ENCODE measurements around the gene REG3G.
A peak's percentile ranks its signal among the peaks of the same experiment; 100 is the strongest.

REG3G gene

DNA sequence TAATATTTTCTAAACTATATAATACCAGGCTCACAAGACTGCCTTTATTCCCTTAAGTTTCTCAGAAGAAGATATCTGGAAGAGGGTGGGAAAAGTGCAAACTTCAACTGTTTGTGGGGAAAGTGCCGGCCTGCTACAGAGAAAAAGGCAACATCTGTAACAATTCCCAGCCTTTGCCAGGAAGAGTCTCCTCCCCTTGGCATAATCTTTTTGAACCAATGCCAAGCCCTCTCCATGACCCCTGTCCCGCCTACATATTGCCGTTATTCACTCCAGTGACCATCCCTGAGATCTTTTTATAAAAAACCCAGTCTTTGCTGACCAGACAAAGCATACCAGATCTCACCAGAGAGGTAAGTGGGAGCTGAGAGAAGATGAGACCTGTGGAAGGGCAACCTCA lies at the start of gene REG3G:
TSS of gene REG3G (plus strand) at position 282 of the 400 bp plus-strand sequence. CDS start 392 bp downstream, outside the sequence.
- no peak for DNase-seq
- in situ Hi-C loops (cut with MboI; ENCODE audit: low pct_unique_long_range_greater_than_20kb, low sequenced_read_pairs) = no loop called here

DNA sequence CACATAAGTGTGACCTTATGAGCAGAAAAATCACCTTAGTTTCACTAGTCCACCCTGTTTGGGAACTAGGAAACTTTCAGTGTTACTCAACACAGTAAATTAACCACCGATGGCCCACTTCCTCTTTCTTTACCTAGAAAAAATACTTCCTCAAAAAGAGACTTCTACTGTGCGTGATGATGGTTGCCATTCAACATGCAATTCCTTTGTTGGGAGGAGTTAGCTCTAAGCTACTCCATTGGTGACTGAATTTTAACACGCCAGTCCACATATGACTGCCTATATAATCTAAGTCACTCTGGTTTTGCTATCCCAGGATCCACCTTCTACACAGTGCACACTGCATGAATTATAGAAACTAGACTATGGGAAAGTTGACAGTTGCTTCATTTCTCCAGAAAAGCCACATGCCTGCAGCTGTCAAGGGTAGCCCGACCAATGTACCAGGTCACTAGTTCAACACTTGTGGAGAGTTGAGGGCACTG lies 47.8 kb upstream of the REG3G start:
- in situ Hi-C loops (cut with MboI; ENCODE audit: low pct_unique_long_range_greater_than_20kb, low sequenced_read_pairs) = no loop called here

DNA sequence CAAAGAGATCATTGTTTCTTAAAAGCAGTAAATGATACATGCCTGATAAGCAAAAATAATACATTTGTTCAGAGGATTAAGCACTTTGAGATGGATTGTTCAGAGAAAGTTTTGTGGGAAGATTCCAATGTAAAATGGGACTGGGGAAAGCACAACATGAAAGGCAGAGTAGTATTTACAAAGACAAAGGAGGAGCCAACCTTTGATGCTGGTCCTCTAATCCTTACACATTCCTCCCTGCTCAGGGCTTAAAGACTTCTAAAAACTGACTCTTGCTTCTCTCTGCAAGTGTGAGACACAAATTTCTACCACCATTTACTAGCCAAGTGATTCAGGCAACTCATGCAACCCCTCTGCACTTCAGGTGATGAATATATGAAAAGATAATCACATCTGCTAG lies 47.2 kb upstream of the REG3G start:
- in situ Hi-C loops (cut with MboI; ENCODE audit: low pct_unique_long_range_greater_than_20kb, low sequenced_read_pairs) = no loop called here
- no peak for DNase-seq

More for the DNA sequence above, 47.8 kb upstream of the REG3G start:
- DNase-seq = peak; percentile 88

DNA sequence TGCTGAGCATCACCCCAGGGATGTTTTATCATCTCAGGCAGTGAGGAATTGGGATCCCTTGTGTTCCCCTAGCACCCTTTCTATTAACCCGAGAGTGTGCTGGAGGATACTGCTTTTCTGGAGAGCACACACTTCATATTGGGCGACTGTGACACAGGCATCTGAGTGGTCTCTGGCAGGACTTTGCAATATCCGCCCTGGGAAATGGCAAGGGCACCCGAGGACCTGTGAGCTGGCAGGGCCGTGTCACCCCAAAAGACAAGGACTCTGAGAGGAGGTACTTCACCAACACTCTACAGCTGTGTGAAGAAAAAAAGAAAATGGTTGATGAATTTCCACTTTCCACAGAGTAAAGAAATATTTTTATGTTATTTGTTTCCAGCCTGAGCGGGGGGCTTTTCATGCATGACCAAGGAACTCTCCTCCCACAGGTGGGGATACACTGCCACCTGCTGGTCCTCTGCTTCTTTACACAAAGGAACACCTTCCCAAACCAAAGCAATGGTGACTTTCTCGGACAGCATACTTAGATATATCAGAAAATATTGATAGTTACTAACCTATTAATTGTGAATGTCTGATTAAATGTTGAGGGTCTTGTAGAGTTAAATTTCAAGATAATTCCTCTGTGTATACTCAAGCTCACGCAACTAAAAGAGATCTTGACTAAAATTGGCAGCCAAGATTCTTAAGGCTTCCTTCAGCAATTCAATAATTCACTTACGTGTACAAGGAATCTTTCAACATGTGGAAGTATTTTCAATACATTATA lies 45.9 kb upstream of the REG3G start:
- in situ Hi-C loops (cut with MboI; ENCODE audit: low pct_unique_long_range_greater_than_20kb, low sequenced_read_pairs) = no loop called here
- DNase-seq = peak; percentile 66

DNA sequence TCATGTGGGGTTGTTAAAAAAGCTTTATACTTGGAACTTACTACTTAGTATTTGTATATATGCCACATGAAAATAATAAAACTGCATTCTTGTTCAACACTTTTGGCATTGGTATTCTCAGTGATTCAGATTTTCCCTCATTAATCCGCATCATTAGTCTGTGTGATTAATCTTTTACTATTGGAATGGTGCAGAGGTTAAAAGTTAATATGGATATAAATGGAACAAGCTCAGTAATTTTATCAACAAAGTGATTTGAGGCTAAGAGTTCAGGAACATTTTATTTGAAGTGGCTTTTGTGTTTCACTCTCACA lies 45.4 kb upstream of the REG3G start:
- DNase-seq = no peak
- in situ Hi-C loops (cut with MboI; ENCODE audit: low pct_unique_long_range_greater_than_20kb, low sequenced_read_pairs) = no loop called here

DNA sequence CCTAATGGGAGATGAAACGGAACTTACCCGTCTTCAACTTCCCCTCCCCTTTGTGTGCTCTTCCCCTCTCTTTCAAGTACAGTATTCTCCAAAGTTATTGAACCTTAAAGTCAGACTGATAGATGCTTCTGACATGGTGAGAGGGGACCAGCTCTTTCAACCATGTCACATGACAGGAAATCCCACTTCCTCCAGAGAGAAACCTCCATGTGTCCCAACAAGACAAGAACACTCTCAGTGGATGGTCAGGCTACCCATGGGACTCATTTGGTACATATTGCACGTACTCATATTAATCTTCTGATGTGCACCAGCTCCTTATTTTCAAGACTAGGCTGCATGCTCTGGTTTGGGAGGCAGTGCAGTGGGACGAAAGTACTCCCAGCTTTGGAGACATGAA lies 44.6 kb upstream of the REG3G start:
- in situ Hi-C loops (cut with MboI; ENCODE audit: low pct_unique_long_range_greater_than_20kb, low sequenced_read_pairs) = no loop called here
- DNase-seq = no peak

DNA sequence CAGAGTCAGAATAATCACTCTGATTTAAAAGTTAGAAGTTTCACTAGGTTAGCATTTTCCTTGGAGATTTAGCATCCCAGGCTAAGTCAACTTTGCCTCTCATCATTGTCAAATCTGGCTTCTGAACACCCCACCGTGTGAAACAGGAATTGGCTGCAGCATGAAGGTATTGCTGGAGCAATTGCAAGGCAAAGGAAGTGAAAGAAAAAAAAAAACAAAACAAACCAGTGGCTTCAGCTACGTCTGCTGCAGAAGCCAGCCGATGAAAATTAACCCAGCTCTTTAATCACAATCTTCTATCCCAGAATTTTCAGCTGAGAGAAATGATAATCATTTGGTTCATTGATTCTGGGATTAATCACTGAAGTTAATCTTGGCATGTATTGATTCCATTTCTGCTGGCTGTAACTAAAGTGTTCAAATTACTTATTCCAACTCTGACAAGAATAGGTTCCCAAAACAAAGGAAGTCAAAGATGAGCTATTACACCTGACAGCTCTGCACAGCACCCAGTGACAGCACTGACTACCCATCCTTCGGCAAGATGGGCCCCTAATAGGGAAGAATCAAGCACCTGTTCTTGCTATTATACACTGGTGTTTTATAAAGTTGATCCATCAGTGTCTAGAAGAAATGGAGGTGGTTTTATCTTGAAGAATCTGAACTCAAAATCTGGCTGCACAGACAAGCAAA lies 42.7 kb upstream of the REG3G start:
- in situ Hi-C loops (cut with MboI; ENCODE audit: low pct_unique_long_range_greater_than_20kb, low sequenced_read_pairs) = no loop called here

DNA sequence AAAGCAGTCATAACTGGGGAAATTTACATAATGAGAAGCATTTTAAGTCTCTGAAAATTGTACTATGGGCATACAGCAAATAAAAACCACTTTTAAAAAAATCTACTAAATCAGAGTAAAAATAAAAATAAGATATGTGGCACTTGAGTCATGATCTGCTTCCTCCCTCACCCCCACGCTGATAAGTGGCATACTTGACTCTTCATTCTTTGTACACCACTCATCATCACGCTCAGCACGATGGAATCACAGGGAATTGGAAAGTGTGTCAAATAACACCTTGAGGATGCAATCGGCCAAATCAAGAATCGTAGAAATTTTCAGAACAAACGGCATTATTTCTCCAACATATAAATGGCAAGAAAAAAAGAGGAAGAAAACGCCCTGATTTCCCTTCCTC lies 41.1 kb upstream of the REG3G start:
- no peak for DNase-seq
- in situ Hi-C loops (cut with MboI; ENCODE audit: low pct_unique_long_range_greater_than_20kb, low sequenced_read_pairs) = no loop called here

More for the DNA sequence above, 42.7 kb upstream of the REG3G start:
- no peak for DNase-seq

DNA sequence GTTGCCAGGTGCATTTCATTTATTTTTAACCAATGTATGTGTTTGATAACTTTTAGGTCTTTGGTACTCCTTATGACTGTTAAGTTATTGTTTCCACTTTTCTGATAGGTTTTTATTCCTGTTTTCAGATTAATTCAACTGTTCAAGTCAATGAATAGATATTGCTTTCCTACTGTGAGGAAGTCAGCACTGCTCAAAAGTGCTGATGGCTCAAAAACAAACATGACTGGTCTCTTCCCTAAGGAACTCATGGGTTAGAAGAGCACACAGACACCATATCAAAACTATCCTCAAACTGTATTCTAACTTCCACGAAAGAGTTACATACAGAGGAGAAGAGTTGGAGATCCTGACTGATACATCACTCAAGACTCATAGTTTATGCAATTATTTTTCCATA lies 39.9 kb upstream of the REG3G start:
- in situ Hi-C loops (cut with MboI; ENCODE audit: low pct_unique_long_range_greater_than_20kb, low sequenced_read_pairs) = no loop called here
- no peak for DNase-seq

DNA sequence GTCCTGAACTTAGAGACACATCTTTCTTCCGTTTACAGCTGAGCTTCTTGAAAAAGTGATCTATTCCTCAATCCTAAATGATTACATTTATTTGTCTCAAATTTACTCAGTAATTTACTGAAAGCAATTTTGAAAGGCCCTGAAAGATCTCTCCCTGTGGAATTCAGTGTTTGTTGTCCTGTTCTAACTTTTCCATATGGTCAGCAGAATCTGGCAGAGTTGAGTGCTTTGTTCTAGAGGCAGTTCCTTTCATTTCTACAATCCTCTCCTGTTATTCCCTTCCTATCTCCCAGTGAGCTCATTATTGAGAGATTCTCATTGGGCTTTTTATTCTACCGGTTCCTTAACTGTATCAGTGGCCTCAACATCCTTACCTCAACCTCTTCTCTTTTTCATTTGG lies 36.5 kb upstream of the REG3G start:
- in situ Hi-C loops (cut with MboI; ENCODE audit: low pct_unique_long_range_greater_than_20kb, low sequenced_read_pairs) = no loop called here
- no peak for DNase-seq

DNA sequence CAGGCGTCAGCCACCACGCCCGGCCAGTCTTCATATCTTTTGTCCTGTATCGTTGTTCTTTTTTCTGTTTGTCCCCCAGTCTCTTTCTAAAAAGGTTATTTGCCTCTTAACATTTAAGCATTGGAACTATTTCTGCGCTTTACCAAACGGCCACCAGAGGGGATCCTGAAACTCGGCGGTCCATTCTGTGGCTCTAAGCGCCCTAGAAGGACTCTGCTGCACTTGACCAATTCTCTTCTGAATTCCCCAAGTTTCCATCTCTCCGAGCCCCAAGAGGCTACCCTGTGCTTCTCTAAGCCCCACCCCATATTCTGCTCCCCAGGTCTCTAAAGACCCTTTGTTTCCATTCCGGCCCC lies 33.1 kb upstream of the REG3G start:
- in situ Hi-C loops (cut with MboI; ENCODE audit: low pct_unique_long_range_greater_than_20kb, low sequenced_read_pairs) = no loop called here
- DNase-seq = no peak

DNA sequence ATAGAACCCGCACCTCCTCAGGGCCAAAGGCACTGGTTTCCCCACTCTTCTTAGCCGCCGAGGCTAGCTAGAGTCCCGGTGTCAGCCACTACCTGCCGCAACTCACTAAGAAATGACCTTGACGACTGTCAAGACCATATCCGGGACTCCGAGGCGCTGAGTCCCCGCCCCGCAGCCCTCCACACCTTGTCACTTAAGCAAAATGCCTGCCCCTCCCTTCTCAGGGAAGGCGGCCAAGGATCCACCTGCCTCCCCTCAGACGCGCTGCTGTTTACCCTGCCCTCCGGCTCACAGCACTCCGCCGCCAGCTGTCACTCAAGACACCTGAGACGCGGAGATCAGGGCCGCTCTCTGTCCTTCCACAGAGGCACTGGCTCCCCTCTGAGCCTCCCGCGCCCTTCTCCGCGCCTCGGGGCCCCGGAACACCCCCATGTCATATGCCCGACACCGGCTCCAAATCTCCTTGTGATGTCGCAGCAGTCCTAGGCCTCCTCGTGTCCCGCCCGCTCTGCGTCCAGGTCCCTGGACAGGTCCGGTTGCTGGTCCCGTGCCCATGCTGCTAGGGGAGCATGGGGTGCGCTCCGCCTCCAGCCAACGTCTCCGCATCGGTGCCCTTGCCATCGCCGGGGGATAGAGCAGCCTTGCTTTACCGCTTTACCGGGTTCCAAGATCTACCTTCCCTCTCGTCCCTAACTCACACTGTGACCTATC lies 32.5 kb upstream of the REG3G start:
- in situ Hi-C loops (cut with MboI; ENCODE audit: low pct_unique_long_range_greater_than_20kb, low sequenced_read_pairs) = no loop called here
- no peak for DNase-seq

DNA sequence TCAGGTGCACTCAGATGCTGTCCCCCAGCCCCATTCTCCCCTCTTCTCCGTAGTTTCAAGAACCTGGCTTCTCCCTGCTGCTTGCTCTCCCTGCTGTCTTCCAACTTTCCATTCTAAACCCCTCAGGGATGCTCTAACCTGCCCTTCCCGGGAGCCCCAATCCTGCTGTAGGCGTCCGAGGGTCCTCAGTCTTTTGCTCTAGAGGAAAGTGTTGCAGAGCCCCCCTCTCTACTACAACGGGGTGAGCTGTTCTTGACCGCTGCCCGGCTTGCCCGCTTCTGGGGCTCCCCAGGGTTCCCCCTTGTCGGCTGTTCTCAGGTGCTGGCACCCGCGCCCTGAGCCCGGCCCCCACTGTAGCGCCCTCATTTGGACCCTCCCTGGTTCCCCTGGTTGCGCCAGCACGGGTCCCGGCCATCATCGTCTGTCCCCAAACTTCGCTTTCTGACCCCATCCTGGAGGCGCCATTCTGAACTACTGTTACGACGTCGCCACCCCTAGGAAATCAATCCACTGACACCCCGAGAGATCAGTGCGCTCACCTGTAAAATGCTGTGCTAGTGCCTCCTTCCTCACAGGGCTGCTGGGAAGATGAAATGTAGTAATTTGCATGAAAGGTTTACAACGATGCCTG lies 31.9 kb upstream of the REG3G start:
- in situ Hi-C loops (cut with MboI; ENCODE audit: low pct_unique_long_range_greater_than_20kb, low sequenced_read_pairs) = no loop called here
- DNase-seq = no peak

DNA sequence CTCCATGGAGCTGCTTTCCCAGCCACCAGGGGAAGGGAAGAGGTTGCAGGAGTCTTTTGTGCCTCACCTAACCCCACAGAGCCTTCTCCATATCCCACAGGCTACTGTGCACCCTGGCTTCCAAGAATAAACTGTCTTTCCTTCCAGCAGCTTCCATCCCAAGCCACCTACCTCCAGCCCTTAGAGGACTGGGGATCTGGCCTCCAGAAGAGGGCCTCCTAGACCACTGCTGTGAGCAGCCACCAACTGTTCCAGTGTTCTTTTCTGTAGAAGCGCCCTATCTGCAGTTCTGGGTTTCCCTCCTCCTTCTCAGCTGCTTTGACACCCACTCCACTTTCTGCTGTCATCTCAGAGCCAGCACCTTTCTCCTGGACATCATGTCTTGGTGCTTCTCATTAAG lies 30.7 kb upstream of the REG3G start:
- no peak for DNase-seq
- in situ Hi-C loops (cut with MboI; ENCODE audit: low pct_unique_long_range_greater_than_20kb, low sequenced_read_pairs) = no loop called here

DNA sequence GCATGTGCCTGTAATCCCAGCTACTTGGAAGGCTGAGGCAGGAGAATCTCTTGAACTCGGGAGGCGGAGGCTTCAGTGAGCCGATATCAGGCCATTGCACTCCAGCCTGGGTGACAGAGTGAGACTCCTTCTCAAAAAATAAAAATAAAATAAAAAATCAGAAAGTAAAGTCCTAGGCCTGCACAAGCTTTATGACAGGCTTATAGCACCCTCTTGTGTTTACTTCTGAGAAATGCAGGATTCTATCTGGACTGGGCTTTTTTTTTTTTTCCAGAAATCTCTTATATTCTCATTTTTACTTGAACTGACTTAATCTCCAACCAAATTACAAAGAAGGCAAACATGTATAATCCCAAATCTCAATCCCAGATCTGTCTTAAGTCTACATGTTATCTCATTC lies 26.1 kb upstream of the REG3G start:
- in situ Hi-C loops (cut with MboI; ENCODE audit: low pct_unique_long_range_greater_than_20kb, low sequenced_read_pairs) = no loop called here

DNA sequence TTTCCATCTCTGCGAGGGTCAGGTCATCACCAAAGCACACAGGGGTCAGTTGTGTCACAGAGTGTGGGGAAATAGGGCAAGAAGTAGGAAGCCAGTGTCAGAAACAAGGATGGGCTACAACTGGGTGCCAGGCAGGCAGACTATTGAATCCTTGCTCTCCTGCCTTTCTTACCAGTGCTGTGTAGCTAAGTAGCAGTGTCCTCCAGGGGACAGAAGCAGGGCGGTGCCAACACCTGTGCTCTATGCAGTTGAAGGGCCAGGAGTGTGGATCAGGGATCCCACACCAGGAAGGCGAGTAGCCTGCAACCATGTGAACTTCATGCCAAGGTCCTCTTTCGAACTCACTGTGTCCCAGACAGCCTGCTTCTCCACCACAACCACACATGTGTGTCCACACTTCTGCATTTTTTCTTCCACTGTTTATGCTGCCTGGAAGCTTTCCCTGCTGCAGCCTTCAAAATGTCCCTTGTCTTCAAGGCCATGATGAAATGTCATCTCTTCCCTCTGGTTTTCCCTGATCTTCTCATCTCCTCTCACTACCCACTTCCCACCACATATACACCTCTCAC lies 25.4 kb upstream of the REG3G start:
- in situ Hi-C loops (cut with MboI; ENCODE audit: low pct_unique_long_range_greater_than_20kb, low sequenced_read_pairs) = no loop called here
- no peak for DNase-seq

More for the DNA sequence above, 26.1 kb upstream of the REG3G start:
- peak; percentile 42 for DNase-seq

DNA sequence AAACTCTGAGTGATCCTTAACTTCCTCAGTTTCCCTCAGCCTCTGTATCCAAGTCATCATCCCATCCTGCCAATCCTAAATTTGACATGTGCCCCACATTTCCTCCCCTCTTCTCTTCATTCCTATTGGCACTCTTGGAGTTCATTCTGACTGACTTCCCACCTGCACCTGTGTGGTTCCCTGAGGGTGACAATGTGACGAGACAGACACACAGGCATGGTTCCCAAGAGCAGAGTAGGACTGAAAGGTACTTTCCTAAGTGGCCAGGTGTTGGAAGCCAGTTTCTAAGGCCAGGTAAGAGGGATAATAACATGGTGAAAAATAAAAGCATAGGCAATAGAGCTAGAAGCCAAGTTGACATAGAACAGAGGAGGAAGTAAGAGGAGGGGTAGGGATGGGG lies 24.2 kb upstream of the REG3G start:
- no peak for DNase-seq
- in situ Hi-C loops (cut with MboI; ENCODE audit: low pct_unique_long_range_greater_than_20kb, low sequenced_read_pairs) = no loop called here

DNA sequence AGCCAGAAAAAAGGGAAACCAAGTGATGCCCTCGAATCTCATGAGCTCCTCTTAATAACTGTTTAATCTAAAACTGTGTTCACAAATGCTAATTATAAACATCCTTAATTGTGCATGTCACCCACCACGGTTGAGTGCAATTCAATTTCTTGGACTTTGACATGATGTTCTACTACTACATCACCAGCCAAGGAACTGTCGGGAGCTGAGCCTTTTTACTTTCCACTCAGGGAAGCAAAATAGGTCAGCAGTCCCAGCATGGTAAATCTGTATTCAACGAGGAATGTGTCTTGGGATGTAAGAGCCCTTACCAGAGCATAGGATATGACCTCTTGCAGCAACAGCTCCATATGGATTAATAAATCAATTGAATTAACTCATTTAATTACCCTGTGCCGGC lies 20.8 kb upstream of the REG3G start:
- in situ Hi-C loops (cut with MboI; ENCODE audit: low pct_unique_long_range_greater_than_20kb, low sequenced_read_pairs) = no loop called here
- DNase-seq = no peak

DNA sequence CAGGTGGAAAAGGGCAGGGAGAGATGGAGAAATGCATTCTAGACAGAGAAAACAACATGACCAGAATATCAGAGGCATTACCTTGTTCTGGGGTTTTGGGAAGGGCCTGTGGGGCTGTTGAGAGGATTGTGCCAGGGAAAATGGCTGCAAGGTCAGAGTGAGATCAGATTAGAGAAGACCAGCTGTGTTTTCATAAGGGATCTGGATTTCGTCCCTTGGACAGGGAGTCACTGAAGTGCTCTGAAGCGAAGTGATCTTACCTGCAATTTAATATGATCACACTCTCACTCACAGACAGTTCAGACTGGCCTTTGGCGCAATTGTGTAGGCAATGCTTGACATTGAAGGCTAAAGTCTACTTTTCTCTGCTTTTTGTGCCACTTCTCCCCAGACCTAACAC lies 20.3 kb upstream of the REG3G start:
- in situ Hi-C loops (cut with MboI; ENCODE audit: low pct_unique_long_range_greater_than_20kb, low sequenced_read_pairs) = no loop called here

DNA sequence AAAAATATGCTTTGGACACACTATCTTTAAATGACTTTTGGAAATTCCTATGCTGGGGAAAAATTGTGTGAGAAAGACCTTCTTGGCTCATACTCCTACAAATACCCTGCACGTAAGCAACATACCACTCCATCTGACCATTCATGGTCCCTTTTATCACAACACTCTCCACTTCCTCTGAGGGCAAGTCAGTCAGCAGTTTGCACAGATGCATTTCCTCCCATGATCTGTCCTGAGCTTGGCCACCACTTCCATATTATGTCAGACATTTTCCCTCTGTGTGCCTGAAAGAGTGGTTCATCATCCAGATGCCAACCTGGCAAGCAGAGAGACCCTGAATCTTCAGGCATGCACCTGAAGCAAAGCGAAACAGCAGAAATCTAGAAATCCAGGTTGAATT lies 16.1 kb upstream of the REG3G start:
- in situ Hi-C loops (cut with MboI; ENCODE audit: low pct_unique_long_range_greater_than_20kb, low sequenced_read_pairs) = no loop called here
- no peak for DNase-seq

More for the DNA sequence above, 20.3 kb upstream of the REG3G start:
- DNase-seq = no peak
